Embryonic facial prominence (tissue), 1 donor: Measurements from ENCODE around the gene PRPF19.

Source experiments
- DNase-seq: peaks from one replicate; pipeline ENCODE4 v3.0.0-alpha.2; 2016; ENCODE audit errors: extremely low spot score

Gene PRPF19

GRCh38 chr11:60937811-60938210, 31.4 kb upstream of the PRPF19 start:
- no peak for DNase-seq

DNA sequence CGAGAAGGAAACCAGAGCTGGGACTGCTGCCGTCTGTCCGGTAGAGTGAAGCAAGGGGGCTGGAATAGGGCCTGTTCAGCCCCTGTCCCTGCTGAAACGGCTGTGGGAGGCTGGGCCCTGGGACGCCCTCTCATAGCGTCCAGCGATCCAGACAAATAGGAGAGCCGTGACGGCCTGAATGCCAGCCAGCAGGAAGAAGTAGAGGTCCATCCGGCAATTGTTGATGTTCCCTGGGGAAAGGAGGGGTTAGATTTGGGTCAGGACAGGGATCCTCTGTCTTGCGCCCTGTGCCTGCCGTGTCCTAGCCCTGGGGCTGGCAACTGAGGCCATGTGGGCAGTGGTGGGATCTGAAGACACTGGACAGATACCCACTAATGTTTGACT, 30.8 kb upstream of the PRPF19 start:
- DNase-seq, result no peak

DNA sequence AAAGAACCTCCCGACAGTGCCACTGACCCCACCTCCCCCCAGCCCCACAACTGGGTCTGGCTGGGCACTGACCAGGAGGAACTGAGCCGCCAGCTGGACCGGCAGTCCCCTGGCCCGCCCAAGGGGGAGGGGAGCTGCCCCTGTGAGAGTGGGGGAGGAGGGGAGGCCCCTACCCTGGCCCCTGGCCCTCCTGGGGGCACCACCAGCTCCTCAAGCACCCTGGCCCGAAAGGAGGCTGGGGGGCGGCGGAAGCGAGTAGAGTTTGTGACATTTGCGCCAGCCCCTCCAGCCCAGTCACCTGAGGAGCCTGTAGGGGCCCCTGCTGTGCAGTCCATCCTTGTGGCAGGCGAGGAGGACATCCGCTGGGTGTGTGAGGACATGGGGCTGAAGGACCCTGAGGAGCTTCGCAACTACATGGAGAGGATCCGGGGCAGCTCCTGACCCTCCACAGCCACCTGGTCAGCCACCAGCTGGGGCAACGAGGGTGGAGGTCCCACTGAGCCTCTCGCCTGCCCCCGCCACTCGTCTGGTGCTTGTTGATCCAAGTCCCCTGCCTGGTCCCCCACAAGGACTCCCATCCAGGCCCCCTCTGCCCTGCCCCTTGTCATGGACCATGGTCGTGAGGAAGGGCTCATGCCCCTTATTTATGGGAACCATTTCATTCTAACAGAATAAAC, 30.2 kb upstream of the PRPF19 start:
- no peak for DNase-seq

- no peak for DNase-seq
Measured at GRCh38 chr11:60935676-60936442, 29.5 kb upstream of the PRPF19 start.

DNA sequence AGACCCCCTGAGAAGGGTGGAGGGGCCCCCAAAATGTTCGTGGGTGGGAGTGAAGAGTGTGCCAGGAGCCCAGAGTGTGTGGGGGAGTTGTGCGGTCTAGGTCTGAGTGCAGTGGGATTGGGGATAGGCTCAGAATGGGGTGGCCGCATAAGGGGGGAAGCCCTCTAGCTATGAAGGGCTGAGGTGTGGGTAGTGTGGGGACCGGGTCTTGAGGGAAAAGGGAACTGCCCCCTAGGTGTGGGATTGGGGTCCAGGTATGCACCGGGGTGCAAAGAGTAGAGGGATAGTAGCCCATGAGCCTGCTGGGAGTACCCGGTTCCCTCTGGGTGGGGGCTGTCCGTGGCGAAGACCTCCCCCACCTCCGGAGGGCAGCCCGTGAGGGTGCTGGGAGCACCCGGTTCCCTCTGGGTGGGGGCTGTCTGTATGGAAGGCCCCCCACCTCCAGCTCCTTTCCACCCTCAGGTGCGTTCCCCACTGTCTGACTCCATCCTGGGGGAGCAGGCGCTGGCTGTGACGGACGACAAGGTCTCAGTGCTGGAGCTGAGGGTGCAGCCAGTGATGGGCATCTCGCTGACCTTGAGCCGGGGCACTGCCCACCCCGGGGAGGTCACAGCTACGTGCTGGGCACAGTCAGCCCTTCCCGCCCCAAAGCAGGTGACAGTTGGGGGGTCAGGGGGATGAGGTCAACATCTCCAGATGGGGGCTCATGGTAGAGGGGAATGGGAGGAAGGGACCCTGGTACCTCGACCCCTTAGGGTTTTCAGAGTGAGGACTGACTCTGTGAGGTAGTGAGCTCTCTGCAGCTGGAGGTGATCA, 28.6 kb upstream of the PRPF19 start:
- DNase-seq, result no peak

GRCh38 chr11:60934124-60934789, 27.9 kb upstream of the PRPF19 start:
- DNase-seq, result no peak

DNA sequence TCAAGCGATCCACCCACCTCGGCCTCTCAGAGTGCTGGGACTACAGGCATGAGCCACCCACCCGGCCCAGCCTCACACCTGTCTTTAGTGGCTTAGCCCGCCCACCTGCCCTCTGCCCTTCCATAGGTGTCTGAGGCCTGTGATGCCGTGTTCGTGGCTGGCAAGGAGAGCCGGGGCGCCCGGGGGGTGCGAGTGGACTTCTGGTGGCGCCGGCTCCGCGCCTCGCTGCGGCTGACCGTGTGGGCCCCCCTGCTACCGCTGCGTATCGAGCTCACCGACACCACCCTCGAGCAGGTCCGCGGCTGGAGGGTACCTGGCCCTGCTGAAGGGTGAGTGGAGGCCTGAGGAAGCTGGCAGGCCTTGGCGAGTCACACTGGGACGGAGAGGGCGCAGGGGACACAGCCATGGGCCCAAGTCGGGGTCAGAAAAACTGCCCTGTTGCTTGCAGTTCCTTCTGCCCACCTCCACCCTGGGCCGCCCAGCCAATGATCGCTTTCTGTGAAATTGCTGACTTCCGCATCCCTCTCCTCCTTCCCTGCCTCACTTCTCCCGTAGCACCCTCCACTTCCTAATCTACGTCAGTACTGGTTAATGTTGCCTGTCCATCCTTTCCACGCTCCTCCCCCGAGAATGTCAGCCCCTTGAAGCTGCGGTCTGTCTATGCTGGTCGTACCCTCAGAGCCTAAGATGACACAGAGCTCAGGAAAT, 27.2 kb upstream of the PRPF19 start:
- DNase-seq, result no peak

- no peak for DNase-seq
Measured at GRCh38 chr11:60932605-60933356, 26.4 kb upstream of the PRPF19 start.

GRCh38 chr11:60931917-60932316, 25.5 kb upstream of the PRPF19 start:
- DNase-seq, result no peak

- no peak for DNase-seq
Measured at GRCh38 chr11:60930394-60930793, 24.0 kb upstream of the PRPF19 start.

- DNase-seq, result no peak
Measured at GRCh38 chr11:60929764-60930163, 23.4 kb upstream of the PRPF19 start.

DNA sequence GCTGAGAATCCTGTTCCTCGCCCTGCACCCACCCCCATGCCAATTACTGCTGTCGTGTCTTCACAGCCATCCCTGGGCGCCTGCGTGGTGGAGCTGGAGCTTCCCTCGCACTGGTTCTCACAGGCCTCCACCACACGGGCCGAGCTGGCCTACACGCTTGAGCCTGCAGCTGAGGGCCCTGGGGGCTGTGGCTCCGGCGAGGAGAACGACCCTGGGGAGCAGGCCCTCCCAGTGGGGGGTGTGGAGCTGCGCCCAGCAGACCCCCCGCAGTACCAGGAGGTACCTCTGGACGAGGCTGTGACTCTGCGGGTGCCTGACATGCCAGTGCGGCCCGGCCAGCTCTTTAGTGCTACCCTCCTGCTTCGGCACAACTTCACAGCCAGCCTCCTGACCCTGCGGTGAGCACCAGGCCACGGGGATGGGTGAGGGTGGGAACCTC, 22.2 kb upstream of the PRPF19 start:
- DNase-seq, result no peak

GRCh38 chr11:60927600-60927999, 21.2 kb upstream of the PRPF19 start:
- DNase-seq, result no peak

DNA sequence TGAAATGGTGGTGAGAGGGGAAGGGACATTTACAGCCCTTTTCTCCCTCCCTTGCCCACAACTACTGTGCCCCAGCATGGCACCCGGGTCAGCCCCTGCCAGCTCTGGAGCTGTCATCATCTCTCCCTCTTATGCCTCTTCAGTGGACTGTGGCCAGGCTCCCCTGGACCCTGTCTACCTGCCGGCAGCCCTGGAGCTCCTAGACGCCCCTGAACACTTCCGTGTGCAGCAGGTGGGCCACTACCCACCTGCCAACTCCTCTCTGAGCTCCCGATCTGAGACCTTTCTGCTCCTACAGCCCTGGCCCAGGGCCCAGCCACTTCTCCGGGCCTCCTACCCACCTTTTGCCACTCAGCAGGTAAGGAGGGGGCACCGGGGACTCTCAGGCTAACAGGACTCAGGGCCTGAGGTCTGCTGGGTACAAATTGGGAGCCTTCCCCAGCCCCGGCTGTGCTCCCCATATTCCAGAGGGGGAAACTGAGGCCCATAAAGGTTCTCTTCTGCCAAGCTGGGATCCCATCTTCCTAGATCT, 20.7 kb upstream of the PRPF19 start:
- no peak for DNase-seq

- DNase-seq, result no peak
Measured at GRCh38 chr11:60926500-60926899, 20.1 kb upstream of the PRPF19 start.

DNA sequence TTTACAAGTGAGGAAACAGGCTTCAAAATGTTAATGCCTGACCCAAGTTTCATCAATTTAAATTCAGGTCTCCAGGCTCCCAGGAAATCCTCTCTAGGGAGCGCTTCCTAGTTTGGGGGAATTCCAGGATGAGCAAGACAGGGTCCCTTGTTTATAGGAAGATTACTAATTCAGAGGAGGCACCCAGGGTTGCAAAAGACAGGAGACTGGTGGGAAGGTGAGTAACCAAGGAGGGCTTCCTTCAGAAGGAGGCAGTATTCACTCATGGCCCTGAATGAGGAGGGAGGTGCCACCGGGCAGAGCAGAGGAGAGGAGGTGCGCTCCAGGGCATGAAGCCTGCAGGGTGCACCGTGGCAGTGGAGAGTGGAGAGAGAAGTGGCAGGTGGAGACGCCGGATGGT, 19.5 kb upstream of the PRPF19 start:
- no peak for DNase-seq

DNA sequence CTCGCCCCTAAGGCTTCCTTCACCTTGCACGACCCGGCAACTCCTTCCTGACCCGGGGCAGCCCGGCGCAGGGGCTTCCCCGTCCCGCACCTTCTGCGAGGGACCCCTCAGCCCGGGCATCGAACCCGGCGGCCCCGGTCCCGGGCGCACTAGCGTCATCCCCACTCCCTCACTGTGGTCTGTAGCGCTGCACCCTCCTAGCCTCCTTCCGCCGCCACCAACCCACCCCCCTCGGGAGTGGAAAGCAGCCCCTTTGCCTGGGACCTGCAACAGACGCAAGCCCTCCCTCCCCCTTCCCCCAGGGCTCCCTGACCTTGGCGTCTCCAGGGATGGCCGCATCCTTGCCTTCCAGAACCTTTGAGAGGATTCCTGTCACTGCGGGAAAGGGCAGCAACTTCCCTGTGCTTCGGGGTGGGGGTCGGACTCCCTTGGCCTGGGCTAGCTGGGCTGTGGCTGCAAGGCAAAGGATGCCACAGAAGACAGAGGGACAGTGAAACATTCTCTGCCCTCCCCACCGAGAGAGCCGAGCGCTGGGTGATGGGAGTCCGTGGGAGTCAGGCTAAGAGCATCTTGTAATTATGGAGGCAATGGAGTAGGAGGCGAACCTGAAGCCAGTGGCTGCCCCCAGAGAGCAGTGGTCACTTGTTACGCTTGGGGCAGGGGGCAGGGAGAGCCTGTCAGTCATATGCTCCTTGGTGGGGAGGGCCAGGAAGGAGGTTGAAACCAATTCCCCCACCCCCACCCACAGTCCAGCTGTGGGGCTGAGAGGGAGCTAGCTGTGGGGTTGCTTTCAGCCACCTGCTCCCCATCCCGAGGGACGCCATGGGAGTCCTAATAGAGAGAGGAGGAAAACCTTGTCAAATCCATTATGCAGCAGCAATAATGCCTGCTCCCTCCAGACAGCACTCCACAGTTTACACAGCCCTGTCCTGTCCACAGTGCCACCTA, 18.8 kb upstream of the PRPF19 start:
- no peak for DNase-seq

DNA sequence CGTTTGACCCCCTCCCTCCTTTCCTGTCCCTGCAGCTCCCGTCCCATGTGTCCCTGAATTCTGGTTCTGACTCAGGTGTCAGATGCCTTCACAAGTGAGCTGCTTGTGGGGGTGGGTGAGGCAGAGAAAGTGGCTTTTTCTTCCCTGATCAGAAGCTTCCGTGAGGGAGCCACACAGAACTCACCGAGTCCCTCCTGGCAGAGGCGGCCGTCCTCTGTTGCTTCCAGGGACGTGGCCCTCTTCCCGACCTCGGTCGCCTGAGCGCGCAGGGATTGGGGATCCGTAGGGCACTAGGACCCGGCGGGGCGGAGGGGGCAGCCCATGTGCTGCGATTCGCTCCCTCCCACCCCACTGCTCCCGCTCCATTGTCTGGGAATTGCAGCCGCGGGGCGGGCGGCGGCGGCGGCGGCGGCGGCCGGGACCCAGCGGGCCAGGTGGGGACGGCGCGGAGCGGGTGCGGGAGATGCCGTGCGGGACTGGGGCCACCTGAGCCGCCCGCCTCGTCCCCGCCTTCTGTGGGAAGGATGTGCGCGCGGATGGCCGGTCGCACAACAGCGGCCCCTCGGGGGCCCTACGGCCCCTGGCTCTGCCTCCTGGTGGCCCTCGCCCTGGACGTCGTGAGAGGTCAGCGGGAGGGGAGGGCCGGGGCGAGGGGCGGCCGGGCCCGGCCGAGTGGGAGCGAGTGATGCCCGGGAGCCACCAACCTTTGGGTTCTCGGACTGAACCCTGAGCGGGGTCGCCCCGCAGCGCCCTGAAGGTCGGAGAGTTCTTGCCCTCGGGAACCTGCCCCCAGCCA, 17.9 kb upstream of the PRPF19 start, which contains the start of gene TMEM132A:
Gene TMEM132A, plus strand, starts transcription at position 351 of the 796 bp plus-strand sequence. Its CDS starts 174 bp downstream, at position 525.
- DNase-seq, result peak; percentile 51
